Measurements from ENCODE around the gene IL24. TPM values are rescaled to one million over a fixed set of nuclear protein-coding genes. Genes with fewer than 3 reads are reported as not detected.

Gene IL24
- total RNA-seq, 1 experiment from 2014 or later, result 0.11 TPM

- DNase-seq (ENCODE audit: low read depth), result no peak
Observed at GRCh38 chr1:206924592-206925105, 27.4 kb downstream of the IL24 start.

- DNase-seq (ENCODE audit: low read depth), result no peak
Observed at GRCh38 chr1:206925106-206925736, 28.0 kb downstream of the IL24 start.

- DNase-seq (ENCODE audit: low read depth), result no peak
Observed at GRCh38 chr1:206926286-206926685, 29.0 kb downstream of the IL24 start.

GRCh38 chr1:206929524-206929923 lies 32.3 kb downstream of the IL24 start:
- DNase-seq (ENCODE audit: low read depth), result no peak

- DNase-seq (ENCODE audit: low read depth), result no peak
Observed at GRCh38 chr1:206930210-206930798, 33.1 kb downstream of the IL24 start.

- no peak for DNase-seq (ENCODE audit: low read depth)
Observed at GRCh38 chr1:206931709-206932108, 34.5 kb downstream of the IL24 start.

GRCh38 chr1:206932177-206932576 lies 34.9 kb downstream of the IL24 start:
- no peak for DNase-seq (ENCODE audit: low read depth)

GRCh38 chr1:206933333-206933945 lies 36.2 kb downstream of the IL24 start:
- DNase-seq (ENCODE audit: low read depth), result peak; percentile 42

- DNase-seq (ENCODE audit: low read depth), result peak; percentile 65
Observed at GRCh38 chr1:206935491-206936067, 38.3 kb downstream of the IL24 start.

GRCh38 chr1:206937425-206937824 lies 40.2 kb downstream of the IL24 start:
- DNase-seq (ENCODE audit: low read depth), result no peak

GRCh38 chr1:206939131-206939530 lies 41.9 kb downstream of the IL24 start:
- no peak for DNase-seq (ENCODE audit: low read depth)

GRCh38 chr1:206939841-206940587 lies 42.8 kb downstream of the IL24 start:
- no peak for DNase-seq (ENCODE audit: low read depth)

GRCh38 chr1:206940588-206940936 lies 43.3 kb downstream of the IL24 start:
- no peak for DNase-seq (ENCODE audit: low read depth)

- DNase-seq (ENCODE audit: low read depth), result no peak
Observed at GRCh38 chr1:206941766-206942418, 44.6 kb downstream of the IL24 start.

- no peak for DNase-seq (ENCODE audit: low read depth)
Observed at GRCh38 chr1:206944703-206945102, 47.5 kb downstream of the IL24 start.

- DNase-seq (ENCODE audit: low read depth), result no peak
Observed at GRCh38 chr1:206945779-206946178, 48.5 kb downstream of the IL24 start.

- no peak for DNase-seq (ENCODE audit: low read depth)
Observed at GRCh38 chr1:206946261-206946660, 49.0 kb downstream of the IL24 start, which contains the start of gene PIGR. TSS of gene PIGR (minus strand) at chr1:206946466. CDS start at chr1:206940531, 5,935 bp downstream.

- DNase-seq (ENCODE audit: low read depth), result no peak
Observed at GRCh38 chr1:206947255-206947654, 50.0 kb downstream of the IL24 start.

- DNase-seq (ENCODE audit: low read depth), result no peak
Observed at GRCh38 chr1:206949208-206949607, 52.0 kb downstream of the IL24 start.

- DNase-seq (ENCODE audit: low read depth), result no peak
Observed at GRCh38 chr1:206949641-206950040, 52.4 kb downstream of the IL24 start.

- DNase-seq (ENCODE audit: low read depth), result no peak
Observed at GRCh38 chr1:206951318-206952100, 54.3 kb downstream of the IL24 start.
